Measurements from ENCODE around the gene RUNX3.

Gene RUNX3

DNA sequence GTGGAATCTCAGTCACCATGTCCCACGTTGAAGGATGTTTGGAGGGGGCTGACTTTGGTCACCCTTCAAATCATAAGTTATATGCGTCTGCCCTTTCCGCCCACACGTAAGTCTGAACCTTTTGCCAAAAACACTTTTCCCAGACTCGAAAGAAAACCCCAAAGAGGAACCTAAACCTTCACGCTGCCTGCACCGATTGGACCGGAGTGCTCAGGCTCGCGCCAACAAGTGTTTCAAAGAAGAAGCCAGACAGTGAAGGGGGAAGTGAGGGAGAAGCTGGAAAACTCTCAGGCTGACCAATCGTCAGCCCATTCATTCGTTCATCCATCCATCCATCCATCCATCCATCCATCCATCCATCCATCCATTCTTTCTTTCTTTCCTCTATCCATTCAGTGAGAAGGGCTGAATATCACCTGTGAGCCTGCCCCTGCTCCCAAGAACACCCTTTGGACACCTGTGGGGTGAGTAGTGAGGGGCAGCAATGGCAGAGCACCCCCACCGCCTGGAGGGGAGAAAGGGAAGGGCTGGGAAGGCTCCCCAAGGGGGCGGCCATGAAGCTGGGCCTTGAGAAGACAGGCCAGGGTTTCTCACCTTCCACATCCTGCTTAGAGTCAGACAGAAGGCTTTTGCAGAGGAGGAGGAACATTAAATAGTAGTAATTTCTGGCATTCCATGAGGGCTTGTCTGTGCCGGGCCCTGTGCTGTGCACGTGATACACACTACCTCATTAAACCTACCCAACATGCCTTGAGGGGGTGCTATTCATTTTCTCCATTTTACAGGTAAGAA is 27.1 kb upstream of the RUNX3 start:
- Histone ChIP-seq H3K27ac (no peak overlapping the region), H3K27me3 (no peaks in the 10 kb centered on the region), H3K4me3 (ENCODE audit: low read depth in 1 of 2, low read length in 1 of 2) (no peak overlapping the region), H3K36me3 (no peaks in the 10 kb centered on the region), H3K9me3 (no peaks in the 10 kb centered on the region), H3K4me1 (ENCODE audit: control insufficient read depth in 1 of 2, insufficient read depth in 1 of 2, low read depth in 1 of 2, low read length in 1 of 2) (peaks cover 0 to 3% of the 10 kb centered on the region in 2 experiments)
- TF ChIP-seq CTCF (IDR thresholded peaks at IDR 0.05) = no peak

DNA sequence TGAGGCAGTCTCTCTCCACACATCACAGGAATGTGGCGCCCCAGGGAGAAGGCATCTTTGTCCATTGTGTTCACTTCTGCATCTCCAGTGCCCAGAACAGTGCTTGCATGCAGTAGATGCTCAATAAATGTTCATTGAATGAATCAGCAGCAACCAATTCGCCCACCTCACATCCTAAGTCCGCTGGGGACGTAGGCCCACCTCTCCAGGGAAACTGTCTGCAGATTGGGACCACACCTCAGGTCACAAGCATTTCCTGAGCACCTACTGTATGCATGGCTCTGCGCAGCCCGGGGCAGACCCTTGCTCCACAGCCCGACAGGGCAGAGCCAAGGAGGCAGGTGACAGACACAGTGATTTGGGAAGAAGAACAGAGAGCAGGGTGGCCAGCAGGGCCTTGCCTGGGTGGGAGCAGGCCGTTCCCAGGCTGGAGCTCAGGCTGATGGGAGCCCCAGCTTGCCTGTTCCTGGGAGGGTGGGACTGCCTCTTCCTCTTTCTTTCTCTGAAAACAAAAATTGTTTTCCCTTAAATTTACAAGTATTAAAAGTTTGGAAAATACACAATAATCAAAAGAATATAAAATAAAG is 25.8 kb upstream of the RUNX3 start:
- Histone ChIP-seq H3K36me3 (no peaks in the 10 kb centered on the region), H3K4me3 (ENCODE audit: low read depth in 1 of 2, low read length in 1 of 2) (no peak overlapping the region), H3K9me3 (no peaks in the 10 kb centered on the region), H3K27me3 (no peaks in the 10 kb centered on the region), H3K4me1 (ENCODE audit: control insufficient read depth in 1 of 2, insufficient read depth in 1 of 2, low read depth in 1 of 2, low read length in 1 of 2) (peaks cover 0 to 3% of the 10 kb centered on the region in 2 experiments), H3K27ac (no peak overlapping the region)
- no peak for TF ChIP-seq CTCF (IDR thresholded peaks at IDR 0.05)

DNA sequence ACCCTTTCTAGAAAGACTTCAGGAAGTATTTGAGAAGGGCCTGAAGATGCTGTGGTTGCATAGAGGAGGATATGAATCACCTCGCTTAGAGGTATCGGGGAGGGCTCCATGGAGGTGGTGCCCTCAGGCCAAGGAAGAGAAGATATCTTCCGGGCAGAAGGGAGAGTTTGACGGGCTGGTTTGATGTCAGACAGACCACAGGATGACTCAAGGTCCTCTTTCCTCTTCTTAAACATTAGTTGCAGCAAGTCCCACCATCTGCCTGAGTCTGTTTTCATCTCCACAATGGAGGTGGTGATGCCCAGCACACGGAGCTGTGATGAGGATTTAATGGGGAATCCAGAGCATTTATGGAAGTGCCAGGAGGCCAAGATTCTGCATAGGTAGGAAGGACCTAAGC is 25.1 kb upstream of the RUNX3 start:
- Histone ChIP-seq H3K36me3 (no peaks in the 10 kb centered on the region), H3K27ac (no peak overlapping the region), H3K27me3 (no peaks in the 10 kb centered on the region), H3K4me3 (ENCODE audit: low read depth in 1 of 2, low read length in 1 of 2) (no peak overlapping the region), H3K9me3 (no peaks in the 10 kb centered on the region), H3K4me1 (ENCODE audit: control insufficient read depth in 1 of 2, insufficient read depth in 1 of 2, low read depth in 1 of 2, low read length in 1 of 2) (peaks cover 0 to 3% of the 10 kb centered on the region in 2 experiments)
- TF ChIP-seq CTCF (IDR thresholded peaks at IDR 0.05) = no peak

- Histone ChIP-seq H3K27me3 (no peaks in the 10 kb centered on the region), H3K4me1 (ENCODE audit: control insufficient read depth in 1 of 2, insufficient read depth in 1 of 2, low read depth in 1 of 2, low read length in 1 of 2) (peaks cover 0 to 3% of the 10 kb centered on the region in 2 experiments), H3K9me3 (no peaks in the 10 kb centered on the region), H3K36me3 (no peaks in the 10 kb centered on the region), H3K4me3 (ENCODE audit: low read depth in 1 of 2, low read length in 1 of 2) (no peak overlapping the region), H3K27ac (no peak overlapping the region)
- TF ChIP-seq CTCF (IDR thresholded peaks at IDR 0.05) = no peak
Observed at GRCh38 chr1:24954631-24955030, 24.6 kb upstream of the RUNX3 start.

GRCh38 chr1:24954022-24954421 is 23.9 kb upstream of the RUNX3 start:
- Histone ChIP-seq H3K36me3 (no peaks in the 10 kb centered on the region), H3K4me1 (ENCODE audit: control insufficient read depth in 1 of 2, insufficient read depth in 1 of 2, low read depth in 1 of 2, low read length in 1 of 2) (peaks cover 0 to 3% of the 10 kb centered on the region in 2 experiments), H3K27me3 (no peaks in the 10 kb centered on the region), H3K9me3 (no peaks in the 10 kb centered on the region), H3K4me3 (ENCODE audit: low read depth in 1 of 2, low read length in 1 of 2) (no peak overlapping the region), H3K27ac (no peak overlapping the region)
- TF ChIP-seq CTCF (IDR thresholded peaks at IDR 0.05) = no peak
